Measurements from ENCODE around the gene PARD3. TPM values are rescaled to one million over a fixed set of nuclear protein-coding genes. Genes with fewer than 3 reads are reported as not detected.

The PARD3 gene
- total and polyA plus RNA-seq, 3 donors from 2014 or later: 31.8 to 59.5 (median 49.5) TPM

DNA sequence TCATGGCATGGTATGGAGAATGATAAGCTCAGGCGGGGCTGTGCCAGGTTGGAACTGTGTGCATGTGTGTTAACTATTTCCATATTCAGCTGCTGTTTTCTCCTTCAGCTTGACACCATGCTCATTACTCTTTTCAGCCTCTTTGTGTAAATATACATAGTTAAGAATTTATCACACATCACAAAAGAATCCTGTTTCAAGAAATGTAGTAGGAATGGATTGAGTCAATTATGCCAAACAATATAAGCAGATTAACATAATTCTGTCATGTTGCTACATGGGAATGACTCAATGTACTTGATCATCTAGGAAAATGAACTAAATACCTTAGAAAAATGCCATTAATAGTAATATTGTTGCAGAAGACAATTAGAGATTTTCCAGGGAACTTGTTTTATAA is 687.4 kb downstream of the PARD3 start:
- Histone ChIP-seq H3K9me3 (no peaks in the 10 kb centered on the region), H3K36me3 (ENCODE audit: low read depth, missing control alignments) (no peaks in the 10 kb centered on the region), H3K27ac (no peak overlapping the region), H3K27me3 (no peaks in the 10 kb centered on the region), H3K4me3 (no peak overlapping the region), H3K4me1 (no peaks in the 10 kb centered on the region)
- intact Hi-C loops (cut with DNase I; ENCODE audit: low total_unique reads): no loop called here
- 92 to 100% methylated on average over 1 of the region's 1 CpG for WGBS, 2 donors
- DNase-seq: no peak
- TF ChIP-seq, protein P1, sequence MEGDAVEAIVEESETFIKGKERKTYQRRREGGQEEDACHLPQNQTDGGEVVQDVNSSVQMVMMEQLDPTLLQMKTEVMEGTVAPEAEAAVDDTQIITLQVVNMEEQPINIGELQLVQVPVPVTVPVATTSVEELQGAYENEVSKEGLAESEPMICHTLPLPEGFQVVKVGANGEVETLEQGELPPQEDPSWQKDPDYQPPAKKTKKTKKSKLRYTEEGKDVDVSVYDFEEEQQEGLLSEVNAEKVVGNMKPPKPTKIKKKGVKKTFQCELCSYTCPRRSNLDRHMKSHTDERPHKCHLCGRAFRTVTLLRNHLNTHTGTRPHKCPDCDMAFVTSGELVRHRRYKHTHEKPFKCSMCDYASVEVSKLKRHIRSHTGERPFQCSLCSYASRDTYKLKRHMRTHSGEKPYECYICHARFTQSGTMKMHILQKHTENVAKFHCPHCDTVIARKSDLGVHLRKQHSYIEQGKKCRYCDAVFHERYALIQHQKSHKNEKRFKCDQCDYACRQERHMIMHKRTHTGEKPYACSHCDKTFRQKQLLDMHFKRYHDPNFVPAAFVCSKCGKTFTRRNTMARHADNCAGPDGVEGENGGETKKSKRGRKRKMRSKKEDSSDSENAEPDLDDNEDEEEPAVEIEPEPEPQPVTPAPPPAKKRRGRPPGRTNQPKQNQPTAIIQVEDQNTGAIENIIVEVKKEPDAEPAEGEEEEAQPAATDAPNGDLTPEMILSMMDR (IDR thresholded peaks at IDR 0.05): no peak
- TF ChIP-seq POLR2A (IDR thresholded peaks at IDR 0.05): no peak

DNA sequence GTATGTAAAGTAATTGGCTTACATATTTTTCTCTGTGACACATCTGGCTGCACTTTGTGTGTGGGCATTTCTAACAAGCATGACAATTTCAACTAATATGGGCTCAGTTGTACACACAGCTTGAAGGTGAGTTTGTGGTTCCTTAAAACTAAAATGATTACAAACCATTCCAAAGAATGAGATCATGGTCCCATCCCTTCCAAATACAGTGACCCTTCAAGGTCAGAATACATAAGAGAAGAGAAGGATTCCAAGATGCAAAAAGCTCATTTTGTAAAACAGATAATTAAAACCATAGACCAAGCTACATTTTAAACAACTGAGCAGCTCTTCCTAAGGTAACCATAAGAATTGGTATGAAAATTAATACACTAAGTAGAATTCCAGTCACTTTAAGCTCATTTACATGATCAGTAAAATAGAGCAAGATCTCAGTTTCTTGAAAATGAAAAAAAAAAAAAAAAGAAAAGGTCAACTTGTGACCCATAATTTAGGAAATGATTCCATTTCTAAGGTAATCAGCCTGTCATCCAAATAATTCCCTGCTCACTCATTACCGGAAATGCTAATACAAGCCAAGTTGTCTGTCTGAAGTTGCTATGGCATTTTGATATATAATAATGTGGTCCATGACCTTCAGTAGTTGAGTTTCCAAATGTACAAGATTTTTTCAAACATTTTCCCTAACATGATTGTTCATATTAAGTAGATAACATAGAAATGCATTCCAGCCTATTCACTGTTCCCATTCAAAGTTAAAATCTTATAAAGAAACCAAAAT is 688.5 kb downstream of the PARD3 start:
- intact Hi-C loops (cut with DNase I; ENCODE audit: low total_unique reads): no loop called here
- H3K27me3 ChIP-seq: no peaks in the 10 kb centered on the region
- H3K36me3 ChIP-seq (ENCODE audit: low read depth, missing control alignments): no peaks in the 10 kb centered on the region
- WGBS, 2 donors: 74 to 84% methylated on average over 1 of the region's 1 CpG
- no peak for DNase-seq
- H3K27ac ChIP-seq: no peak overlapping the region
- no peaks in the 10 kb centered on the region for H3K4me1 ChIP-seq
- H3K4me3 ChIP-seq: no peak overlapping the region
- H3K9me3 ChIP-seq: no peaks in the 10 kb centered on the region
- TF ChIP-seq POLR2A (IDR thresholded peaks at IDR 0.05): no peak
- TF ChIP-seq, protein P1 (IDR thresholded peaks at IDR 0.05): no peak

- H3K4me3 ChIP-seq: no peak overlapping the region
- no peak for DNase-seq
- 57 to 66% methylated on average over 5 of the region's 5 CpGs for WGBS, 2 donors
- no peak for TF ChIP-seq POLR2A (IDR thresholded peaks at IDR 0.05)
- TF ChIP-seq, protein P1 (IDR thresholded peaks at IDR 0.05): no peak
- no peaks in the 10 kb centered on the region for H3K36me3 ChIP-seq (ENCODE audit: low read depth, missing control alignments)
- intact Hi-C loops (cut with DNase I; ENCODE audit: low total_unique reads): no loop called here
- no peaks in the 10 kb centered on the region for H3K9me3 ChIP-seq
- no peak overlapping the region for H3K27ac ChIP-seq
- no peaks in the 10 kb centered on the region for H3K4me1 ChIP-seq
- H3K27me3 ChIP-seq: no peaks in the 10 kb centered on the region
These were observed 689.4 kb downstream of the PARD3 start for GRCh38 chr10:34125702-34126101.

- no peaks in the 10 kb centered on the region for H3K9me3 ChIP-seq
- no peaks in the 10 kb centered on the region for H3K36me3 ChIP-seq (ENCODE audit: low read depth, missing control alignments)
- no peak for DNase-seq
- no peak overlapping the region for H3K27ac ChIP-seq
- intact Hi-C loops (cut with DNase I; ENCODE audit: low total_unique reads): no loop called here
- H3K4me1 ChIP-seq: no peaks in the 10 kb centered on the region
- TF ChIP-seq POLR2A (IDR thresholded peaks at IDR 0.05): no peak
- TF ChIP-seq, protein P1 (IDR thresholded peaks at IDR 0.05): no peak
- H3K27me3 ChIP-seq: no peaks in the 10 kb centered on the region
- WGBS, 2 donors: 73 to 77% methylated on average over 6 of the region's 6 CpGs
- H3K4me3 ChIP-seq: no peak overlapping the region
These were observed 690.5 kb downstream of the PARD3 start for GRCh38 chr10:34124522-34125035.
